Renal cortical epithelial cell (primary cell): Measurements from ENCODE around the gene SLC1A3. TPM values are rescaled to one million over a fixed set of nuclear protein-coding genes. Genes with fewer than 3 reads are reported as not detected.

Source experiments
- DNase-seq: peaks from one replicate; pipeline ENCODE4 v3.0.0-alpha.2; 2011; ENCODE audit warnings: low read depth
- total RNA-seq: library from RNA; depleted of rRNA; stranded (reverse); fragments of >200 nt; gene quantifications from 2 replicates; pipeline ENCODE4 v1.2.3, GENCODE V29; 2014

SLC1A3 gene
- total RNA-seq, 1 donor from 2014 or later = 1.7 TPM

GRCh38 chr5:36599986-36600779 is 6.2 kb upstream of the SLC1A3 start:
- peak; percentile 28 for DNase-seq

- no peak for DNase-seq
These were observed 5.4 kb upstream of the SLC1A3 start for GRCh38 chr5:36600917-36601527.

- no peak for DNase-seq
These were observed 3.6 kb upstream of the SLC1A3 start for GRCh38 chr5:36602704-36603321.

GRCh38 chr5:36605241-36605640 is 1.2 kb upstream of the SLC1A3 start:
- no peak for DNase-seq

- DNase-seq = no peak
These were observed 374 bp upstream of the SLC1A3 start for GRCh38 chr5:36606036-36606427.

- DNase-seq = peak; percentile 54
These were observed 737 bp downstream of the SLC1A3 start for GRCh38 chr5:36607114-36607571.

GRCh38 chr5:36607838-36608783 is 1.7 kb downstream of the SLC1A3 start:
- DNase-seq = peak; percentile 74

- no peak for DNase-seq
These were observed 4.2 kb downstream of the SLC1A3 start for GRCh38 chr5:36610621-36611020.

GRCh38 chr5:36611520-36612274 is 5.3 kb downstream of the SLC1A3 start:
- DNase-seq = peak; percentile 55

- DNase-seq = no peak
These were observed 6.8 kb downstream of the SLC1A3 start for GRCh38 chr5:36613241-36613640.

GRCh38 chr5:36613771-36614656 is 7.6 kb downstream of the SLC1A3 start:
- DNase-seq = no peak

- DNase-seq = peak; percentile 20
These were observed 8.4 kb downstream of the SLC1A3 start for GRCh38 chr5:36614657-36615308.

- peak; percentile 9 for DNase-seq
These were observed 12.7 kb downstream of the SLC1A3 start for GRCh38 chr5:36619012-36619635.

GRCh38 chr5:36621985-36622384 is 15.6 kb downstream of the SLC1A3 start:
- no peak for DNase-seq

- DNase-seq = no peak
These were observed 17.4 kb downstream of the SLC1A3 start for GRCh38 chr5:36623832-36624231.

- no peak for DNase-seq
These were observed 17.9 kb downstream of the SLC1A3 start for GRCh38 chr5:36624277-36624676.

- no peak for DNase-seq
These were observed 22.3 kb downstream of the SLC1A3 start for GRCh38 chr5:36628695-36629094.

GRCh38 chr5:36629729-36630128 is 23.3 kb downstream of the SLC1A3 start:
- DNase-seq = no peak
